Inflammatory macrophage (primary cell): ENCODE results near the gene TMEM178B.

Source experiments
- DNase-seq, 2 donors: peaks; one replicate each; pipeline ENCODE4 v3.0.0-alpha.2; 2020 to 2022

Gene TMEM178B

DNA sequence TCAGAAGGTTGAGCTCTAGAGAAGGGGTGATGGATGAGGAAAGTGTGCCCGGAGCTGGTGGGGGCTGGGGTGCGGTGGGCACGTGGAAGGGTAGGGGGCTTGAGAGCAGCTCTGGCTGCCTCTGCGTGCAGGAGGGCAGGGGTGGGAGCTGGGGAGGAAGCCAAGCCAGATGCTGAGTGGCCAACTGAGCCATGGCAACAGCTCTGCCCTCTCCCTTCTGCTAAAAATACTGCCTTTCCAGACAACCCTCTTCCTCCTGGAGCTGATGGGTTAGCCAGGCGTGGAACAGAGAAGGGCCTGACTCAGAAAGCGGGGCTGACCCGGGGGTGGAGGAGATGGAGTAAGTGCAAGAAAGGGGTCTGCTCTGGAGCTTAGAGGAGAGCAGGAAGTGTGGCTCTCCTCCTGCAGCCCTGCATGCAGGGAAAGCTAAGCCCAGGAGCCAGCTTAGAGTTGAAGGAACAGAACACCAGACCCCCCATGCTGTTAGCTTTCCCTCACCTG lies 362.8 kb downstream of the TMEM178B start:
- no peak for DNase-seq

DNA sequence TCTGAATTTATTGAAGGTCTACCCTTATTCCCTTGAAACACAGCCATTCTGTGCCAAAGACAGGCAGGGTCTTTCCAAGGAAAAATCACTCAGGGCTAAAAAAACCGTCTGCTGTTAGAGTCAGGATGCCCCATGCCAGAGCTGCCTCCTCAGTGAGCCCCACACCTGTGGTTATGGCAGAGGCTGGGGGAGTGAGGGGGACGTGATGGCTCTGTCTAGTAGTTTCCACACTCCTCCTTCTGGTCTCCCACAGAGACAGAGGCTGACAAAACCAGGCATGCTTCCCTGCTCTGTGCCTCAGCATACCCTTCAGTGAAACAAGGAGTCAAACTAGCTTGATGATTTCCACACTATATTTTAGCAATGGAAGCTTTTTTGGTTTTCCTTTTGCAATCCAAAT lies 365.3 kb downstream of the TMEM178B start:
- DNase-seq, result no peak

DNA sequence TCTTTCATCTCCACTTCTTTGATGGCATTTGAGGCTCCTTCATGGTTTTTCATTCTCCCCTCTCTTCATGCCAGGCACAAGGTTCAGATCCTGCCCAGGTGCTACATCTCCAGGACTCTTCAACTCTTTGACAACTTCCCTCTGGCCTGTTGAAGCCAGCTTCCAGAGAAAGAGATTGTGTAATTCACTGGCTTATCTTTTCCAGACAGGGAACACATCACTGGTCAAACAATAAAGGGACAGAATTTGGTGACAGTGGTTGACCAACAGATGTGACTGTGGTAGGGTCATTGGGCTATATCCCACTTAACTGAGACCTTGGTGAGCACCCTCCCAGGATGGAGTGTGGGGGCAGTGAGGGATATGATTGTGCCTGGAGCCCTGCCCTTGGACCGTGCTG lies 365.9 kb downstream of the TMEM178B start:
- DNase-seq, result no peak

DNA sequence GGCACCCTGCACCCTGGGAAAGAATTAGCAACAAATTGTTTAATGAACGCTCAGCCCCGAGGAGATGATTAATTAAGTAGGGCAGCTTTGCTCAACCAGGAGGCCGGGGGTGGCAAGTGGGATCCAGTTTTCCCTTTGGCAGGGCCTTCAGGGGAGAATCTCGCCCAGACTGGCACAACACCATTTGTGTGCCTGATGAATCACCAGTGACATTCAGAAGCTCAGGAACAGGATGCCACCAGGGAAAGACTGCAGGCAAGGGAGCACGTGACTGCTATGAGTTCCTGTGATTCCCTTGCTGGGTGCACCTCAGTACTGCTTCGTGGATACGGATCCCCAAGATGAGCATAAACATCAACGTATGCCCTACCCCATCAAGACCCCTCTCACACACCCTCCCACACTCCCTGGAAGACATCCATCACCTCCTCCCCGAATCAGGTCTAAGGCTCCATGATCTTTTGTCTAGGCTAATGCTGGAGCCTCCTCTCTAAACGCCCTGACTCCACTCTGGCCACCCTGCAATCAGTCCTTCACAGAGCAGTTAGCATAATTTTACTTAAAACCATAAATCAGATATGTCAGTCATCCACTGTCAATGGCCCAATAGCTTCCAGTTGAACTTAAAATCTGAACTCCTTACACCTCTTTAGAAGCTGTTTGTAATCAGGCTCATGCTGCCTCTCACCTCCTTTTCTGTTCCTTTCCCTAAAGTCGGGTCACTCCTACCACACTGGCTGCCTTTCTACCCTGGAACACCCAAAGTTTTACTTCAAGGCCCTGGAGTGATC lies 368.2 kb downstream of the TMEM178B start:
- DNase-seq, result no peak

DNA sequence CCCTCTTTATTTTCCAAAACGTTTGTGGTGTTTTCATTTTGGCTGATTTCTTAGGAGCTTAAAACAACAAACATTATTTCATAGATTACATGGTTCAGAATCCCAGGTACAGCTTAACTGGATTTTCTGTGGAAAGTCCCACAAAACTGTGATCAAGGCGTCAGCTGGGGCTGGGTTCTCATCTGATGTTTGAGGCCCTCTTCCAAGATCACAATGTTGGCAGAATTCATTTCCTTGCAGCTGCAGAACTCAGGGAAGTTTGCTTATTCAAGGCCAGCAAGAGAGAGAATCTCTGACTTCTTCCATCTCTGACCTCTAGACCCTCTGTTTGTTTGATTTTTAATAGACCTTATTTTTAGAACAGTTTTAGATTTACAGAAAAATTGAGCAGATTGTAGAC lies 368.9 kb downstream of the TMEM178B start:
- no peak for DNase-seq

DNA sequence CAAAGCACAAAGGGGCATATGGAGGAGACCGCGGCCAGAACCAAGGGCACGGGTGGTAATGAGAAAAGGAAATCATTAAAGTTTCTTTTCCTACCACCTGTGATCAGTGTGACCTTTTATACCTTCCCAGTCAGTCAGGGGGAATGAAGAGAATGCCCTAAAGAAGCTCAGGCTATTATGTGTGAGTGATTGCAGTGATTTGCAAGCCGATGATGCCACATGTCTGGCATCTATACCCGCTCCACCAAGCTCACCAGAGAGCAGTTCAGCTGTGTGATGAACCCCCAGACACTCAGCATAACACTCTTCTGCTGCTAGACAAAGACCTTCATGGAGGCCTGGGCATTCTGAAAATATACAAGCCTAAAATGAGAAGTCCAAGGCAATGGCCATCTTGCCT lies 371.1 kb downstream of the TMEM178B start:
- DNase-seq, result no peak

DNA sequence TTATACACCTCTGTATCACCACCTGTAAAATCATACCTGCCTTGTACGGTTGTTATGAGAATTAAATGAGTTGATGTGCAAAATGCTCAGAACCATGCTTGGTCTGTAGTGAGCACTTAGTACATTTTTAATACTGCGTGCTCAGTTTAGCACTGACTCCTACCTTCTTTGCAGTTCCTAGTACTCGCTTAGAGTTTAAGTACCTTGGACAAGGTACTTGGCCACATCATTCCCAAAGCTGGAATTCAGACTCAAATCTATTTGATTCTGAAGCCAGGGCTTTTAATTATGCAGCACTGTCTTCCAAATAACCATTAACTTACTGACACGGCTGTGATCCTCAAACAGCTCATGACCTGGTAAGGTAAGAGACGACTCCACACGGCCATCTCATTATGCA lies 377.4 kb downstream of the TMEM178B start:
- DNase-seq, result no peak

DNA sequence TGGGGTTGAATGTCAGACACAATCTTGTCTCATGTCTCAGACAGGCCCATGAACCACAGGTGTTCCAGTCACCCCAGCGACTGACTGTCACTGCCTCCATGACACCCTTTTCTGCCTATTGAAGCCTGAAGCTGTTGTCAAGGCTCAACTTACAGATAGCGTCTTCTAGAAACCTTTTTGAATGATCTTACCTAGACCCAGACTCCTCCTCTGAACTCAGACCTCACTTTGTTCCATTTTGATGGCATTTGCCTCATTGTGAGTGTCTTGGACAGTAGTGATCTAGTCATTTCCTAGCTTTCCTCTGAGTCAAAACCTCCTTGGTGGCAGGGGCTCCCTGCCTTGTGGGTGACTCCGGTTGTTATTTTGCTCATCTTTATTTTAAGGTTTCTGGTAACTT lies 379.0 kb downstream of the TMEM178B start:
- DNase-seq, result no peak

DNA sequence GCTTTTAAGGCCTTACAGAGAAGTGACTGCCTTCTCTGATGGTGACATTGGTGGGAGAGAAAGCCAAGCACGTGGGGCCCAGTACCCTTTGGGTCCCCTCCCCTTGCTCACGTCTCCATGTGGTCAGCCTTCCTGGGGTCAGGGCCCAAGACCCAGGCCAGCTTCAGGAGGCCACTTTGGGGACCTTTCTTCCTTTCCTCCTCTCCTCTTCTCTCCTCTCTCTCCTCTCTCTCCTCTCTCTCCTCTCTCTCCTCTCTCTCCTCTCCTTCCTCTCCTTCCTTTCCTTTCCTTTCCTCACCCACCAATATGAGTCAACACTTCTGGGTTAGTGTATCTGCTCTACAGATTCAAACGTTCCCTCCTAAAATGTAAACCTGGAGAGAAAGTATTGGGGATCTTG lies 380.5 kb downstream of the TMEM178B start:
- no peak for DNase-seq

DNA sequence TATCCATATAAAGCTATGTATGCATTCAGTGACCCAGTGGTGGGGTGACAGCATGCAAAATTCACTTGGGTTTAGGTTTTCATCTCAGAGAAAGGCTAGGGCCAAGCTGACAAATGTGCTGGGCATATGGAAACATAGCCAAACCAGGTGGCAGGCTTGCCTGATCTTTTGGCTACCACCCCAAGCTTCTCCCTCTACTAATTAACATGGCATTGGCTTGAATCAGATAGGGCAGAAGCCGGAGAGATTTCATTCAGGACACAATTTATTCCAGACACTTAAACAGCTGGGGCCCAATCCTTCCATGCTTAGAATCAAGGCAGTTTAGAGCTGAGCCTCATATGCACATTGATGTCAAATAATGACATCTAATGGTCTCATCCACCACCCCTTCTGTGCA lies 381.9 kb downstream of the TMEM178B start:
- DNase-seq, result no peak

DNA sequence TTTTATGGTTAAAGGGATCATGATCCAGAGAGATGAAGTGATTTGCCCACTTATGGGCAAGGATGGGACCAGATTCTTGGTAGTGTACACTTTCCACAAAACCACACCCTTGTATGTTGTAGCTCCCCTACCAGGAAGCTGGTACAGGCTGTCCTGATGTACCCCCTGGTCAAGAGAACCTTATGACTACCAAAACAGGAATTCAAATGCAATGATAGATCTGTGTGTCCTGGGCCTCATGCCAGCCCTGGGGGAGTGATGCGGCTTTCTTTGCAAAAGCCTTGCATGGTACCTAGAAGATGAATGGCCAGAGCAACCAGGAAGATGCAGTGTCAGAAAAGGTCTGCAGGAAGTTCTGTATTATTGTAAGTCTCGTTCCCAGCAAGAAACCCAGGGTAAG lies 382.4 kb downstream of the TMEM178B start:
- no peak for DNase-seq

DNA sequence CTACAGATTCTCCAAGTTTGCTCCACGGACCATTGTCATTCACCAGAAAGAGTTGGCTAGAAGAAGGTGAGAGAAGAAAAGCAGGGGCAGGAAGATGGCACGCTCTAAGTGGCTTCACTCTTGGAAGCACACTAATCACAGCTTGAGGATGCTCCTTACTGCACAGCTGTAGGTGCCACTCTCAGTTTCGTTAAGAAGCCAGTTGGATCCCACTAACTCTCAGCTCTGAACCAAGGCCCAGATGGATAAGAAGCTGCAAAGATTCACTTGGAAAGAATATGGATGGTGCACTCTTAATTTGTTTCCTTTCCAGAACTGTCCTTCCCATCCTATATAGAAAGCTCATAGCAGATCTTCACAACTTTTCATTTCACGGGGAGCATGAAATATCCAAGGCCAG lies 382.8 kb downstream of the TMEM178B start:
- DNase-seq, result no peak

DNA sequence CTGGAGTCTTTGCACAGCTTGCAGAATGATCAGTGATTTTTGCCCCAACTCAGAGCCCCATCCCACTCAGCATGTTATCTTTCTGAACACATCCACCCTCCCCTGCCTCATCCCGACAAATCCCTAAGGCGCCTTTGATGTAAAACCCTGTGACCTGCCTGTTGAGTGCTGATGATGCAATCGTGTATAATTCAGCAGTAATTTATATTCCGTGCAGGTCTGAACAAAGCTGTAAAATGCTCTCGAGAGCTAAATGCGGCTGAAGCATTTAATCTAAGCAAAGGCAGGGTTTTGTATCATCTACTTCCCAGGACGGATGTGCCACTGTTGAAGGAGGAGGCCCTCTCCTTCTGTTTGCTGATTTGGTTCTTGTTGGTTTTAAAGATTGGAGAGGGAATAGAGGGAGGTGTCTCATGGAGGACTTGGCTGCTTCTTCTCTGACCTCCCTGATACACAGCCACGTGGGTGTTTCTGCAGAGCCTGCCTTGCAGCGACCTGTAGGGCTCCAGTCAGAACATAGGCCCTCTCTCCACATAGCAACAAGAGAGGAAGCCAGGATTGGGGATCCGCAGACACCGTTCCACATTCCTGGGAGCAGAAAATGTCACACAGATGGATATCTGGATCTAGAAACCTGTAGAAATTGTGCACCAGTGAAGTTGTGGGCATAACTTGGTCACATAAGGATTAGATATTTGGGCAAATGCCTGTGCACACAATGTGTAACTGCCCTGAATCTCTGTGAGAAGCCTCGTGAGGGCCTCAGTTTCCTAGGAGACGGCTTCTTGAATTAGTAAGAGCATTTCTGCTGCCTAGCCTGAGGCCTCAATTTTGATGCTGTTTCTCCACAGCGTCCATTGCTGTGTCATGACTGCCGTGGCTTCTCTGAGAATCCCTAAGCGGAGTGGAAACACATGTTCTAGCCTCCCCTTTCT lies 387.2 kb downstream of the TMEM178B start:
- DNase-seq, result no peak

DNA sequence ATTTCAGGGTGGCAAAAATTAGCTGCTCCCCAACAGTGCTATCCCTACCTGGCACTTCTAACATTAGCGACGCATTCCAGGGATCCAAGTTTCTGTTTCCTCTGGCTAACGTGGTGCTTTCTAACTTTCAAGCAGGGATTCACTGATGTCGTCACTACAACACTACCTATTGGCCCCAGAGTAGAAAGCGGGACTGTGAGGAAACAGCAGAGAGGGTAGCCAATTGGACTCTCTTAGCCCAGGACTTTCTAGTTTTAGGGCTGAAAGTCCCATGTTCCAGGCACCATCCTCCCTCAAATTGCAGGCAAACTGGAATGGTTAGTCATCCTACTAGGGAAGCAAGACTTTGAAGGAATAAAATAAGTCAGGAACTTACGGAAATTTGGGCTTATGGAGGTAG lies 388.1 kb downstream of the TMEM178B start:
- DNase-seq, result no peak

DNA sequence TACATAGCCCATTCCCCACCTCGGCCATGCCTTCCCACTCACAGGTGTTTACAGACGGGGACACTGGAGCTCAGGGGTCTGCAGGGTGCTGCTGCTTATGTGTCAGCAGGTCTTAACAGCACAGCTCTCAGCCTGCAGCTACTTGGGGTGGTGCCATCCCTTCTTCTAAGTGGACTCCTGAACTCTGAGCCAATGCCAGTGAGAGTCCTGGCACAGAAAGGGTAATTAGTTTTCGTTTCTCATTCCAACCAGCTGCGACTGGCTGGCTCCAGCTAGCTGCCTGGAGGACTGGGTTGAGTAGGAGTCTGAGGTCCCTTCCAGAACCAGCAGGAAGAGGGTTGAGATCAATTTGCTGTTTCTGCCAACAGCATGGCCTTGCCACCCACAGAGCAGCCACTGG lies 389.1 kb downstream of the TMEM178B start:
- DNase-seq, result no peak

DNA sequence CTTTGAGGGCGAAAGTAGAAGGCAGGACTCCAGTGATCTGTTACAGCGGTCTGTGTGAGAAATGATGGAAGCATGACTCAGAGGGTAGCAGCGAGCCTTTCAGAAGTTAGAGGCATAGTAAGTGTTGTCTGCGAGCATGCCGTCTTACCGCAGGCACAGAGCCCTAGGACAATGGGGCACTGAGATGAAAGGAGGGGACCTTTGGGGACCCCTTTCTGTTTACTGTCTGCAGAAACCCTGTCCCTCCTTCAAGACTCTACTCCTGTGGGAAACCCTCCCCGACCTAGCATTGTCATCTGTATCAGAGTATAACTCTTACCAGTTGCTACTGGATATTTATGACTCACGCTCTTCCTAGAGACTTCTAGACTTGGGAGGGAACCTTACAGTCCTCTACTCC lies 390.1 kb downstream of the TMEM178B start:
- no peak for DNase-seq

DNA sequence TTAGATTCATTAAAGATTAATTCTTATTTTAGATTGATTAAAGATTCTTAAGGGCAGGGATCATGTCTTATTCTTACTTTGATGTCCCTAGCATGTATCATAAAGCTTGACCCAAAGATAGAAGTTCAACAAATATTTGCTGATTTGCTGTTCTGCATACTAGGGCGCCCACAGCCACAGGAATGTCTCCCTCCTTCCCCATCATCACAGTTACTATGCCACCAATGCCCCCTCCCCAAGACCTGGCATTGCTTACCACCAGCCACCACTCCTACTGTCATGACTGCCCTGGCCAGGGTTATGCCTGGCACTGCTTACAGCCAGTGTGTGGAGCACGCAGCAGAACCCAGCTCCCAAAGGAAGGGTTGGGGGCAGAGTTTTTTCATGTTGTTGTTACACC lies 390.7 kb downstream of the TMEM178B start:
- DNase-seq, result no peak

DNA sequence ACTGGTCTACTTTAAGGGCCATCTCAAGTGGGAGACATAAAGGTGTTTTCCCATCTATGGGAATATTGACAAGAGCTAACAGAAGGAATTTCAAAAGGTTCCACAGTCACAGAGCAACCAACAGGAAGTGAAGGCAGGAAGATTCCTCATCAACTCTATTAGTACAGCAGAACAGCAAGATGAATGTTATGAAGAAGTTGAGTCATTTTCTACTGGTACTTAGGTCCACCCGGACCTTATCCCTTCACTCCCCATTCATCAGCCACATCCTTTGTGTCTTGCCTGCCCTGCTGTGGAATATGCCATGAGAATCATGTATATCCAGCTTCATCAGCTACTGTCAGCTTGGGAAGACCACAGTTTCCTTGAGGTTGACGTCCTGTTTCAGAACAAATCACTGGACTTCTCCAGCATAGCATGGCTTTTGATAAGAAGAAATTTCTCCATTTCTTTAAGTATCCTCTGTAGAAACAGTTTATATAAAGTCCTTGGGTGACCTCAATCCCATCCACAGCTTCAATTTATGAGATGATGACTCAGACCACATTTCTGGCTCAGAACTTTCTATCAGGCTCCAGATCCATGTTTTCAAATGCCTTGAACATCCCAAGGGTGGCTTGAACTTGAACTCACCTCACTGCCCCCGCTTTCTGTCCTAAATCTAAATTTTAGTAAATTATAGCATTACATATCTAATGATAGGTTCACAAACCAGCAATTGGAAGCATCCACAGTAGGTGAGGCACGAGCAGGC lies 392.5 kb downstream of the TMEM178B start:
- no peak for DNase-seq

DNA sequence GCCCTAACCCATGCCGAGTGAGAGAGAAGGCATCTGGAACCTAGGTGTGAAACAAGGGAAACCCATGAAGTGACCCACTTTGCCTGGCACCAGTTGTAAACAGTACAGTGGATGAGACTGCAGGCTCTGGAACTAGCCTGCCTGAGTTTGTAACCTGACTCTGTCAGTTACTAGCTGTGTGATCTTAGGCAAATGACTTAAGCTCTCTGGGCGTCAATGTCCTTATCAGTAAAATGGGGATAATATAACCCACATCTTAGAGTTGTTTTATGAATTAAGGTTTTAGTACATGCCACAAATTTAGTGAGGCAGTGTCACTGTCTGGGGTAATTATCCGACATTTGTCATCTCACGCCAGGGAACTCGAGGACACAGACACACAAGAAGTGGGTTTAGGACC lies 394.5 kb downstream of the TMEM178B start:
- no peak for DNase-seq

DNA sequence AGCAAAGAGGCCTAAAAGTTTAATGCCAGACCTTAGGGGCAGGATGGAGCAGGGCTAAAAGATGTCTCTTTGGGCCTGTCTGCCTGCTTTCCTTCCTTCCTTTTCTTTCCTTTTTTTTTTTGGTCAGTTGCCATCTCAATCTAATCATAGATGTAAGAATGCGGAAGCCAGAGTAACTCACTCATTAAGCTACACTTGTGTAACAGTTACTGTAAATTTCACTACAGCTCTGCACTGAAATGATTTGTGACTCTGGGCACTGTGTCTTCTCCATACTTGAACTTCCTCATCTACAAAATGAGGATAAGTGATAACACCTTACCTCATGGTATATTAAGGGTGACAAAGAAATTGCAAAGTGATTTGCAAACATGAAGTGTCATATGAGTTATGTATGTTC lies 401.8 kb downstream of the TMEM178B start:
- DNase-seq, result peak in 1 of 2 donors; percentile 21

DNA sequence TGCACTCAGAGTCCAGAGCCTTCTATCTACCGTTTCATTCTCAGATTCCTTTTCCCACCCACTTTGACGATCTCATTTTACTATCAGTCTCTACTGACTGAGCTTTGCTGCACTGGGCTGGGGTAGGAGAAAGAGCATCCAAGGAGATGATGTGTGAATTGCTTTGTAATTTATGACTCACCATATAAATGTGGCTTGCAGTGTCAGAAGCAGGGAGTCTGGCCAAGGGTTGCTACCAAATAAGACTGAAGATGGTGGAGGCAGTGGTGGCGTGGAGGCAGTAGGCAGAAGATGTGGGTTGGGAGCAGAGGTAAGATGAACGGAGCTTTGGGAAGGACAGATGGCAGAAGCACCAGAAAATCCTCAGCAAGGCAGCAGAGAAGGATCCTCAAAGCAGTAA lies 404.0 kb downstream of the TMEM178B start:
- DNase-seq, result no peak

DNA sequence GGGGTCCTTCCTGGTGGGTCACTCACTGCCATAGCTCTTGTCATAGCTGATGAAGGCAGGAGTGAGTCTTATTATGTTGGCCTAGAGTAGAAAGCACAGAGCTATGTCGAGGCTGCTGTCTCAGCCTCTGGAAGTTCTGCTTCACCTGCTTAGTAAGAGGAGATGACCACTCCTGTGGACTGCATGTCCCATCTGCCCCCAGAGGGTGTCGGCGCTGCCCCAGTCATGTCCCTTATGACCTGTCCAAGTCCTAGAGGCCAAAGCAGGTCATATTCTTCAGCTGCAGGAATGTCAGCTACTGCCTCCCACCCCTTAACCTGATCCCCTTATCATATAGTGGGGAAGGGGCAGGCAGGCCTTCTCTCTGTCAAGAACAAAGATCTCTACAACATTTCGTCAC lies 405.0 kb downstream of the TMEM178B start:
- no peak for DNase-seq

DNA sequence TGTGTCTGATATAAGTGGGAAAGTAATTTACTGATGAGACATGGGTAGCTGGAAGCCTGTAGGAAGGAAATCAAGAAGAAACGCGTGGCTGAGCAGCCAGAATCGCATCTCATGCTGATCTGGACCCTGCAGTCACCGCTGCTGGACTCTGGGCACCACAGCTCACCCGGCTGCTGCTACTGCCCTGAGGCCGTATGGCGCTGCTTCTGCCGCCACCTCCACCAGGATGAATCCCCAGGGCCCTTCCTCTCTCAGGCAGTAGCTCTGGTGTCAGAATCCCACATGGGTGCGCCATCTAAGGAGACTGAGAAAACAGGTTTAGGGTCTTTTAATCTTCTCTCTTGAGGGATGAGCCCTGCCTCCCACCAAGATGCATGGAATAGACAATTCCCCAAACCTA lies 407.1 kb downstream of the TMEM178B start:
- DNase-seq, result no peak
